HG02973 (cell line): ENCODE results near the gene PCSK5.

ENCODE experiments used
- ATAC-seq: cut with Tn5 transposase; IDR thresholded peaks from one replicate; pipeline ENCODE4 v1.9.1; 2021; ENCODE audit warnings: moderate library complexity; ENCODE audit not compliant: unreplicated experiment

PCSK5 gene

GRCh38 chr9:76115396-76115795 is 224.9 kb downstream of the PCSK5 start:
- no peak for ATAC-seq

- ATAC-seq = no peak
Measured at GRCh38 chr9:76115982-76116646, 225.6 kb downstream of the PCSK5 start.

GRCh38 chr9:76116913-76117312 is 226.4 kb downstream of the PCSK5 start:
- no peak for ATAC-seq

GRCh38 chr9:76127637-76128036 is 237.2 kb downstream of the PCSK5 start:
- ATAC-seq = no peak

GRCh38 chr9:76135902-76136301 is 245.4 kb downstream of the PCSK5 start:
- ATAC-seq = no peak

- no peak for ATAC-seq
Measured at GRCh38 chr9:76136986-76137385, 246.5 kb downstream of the PCSK5 start.

DNA sequence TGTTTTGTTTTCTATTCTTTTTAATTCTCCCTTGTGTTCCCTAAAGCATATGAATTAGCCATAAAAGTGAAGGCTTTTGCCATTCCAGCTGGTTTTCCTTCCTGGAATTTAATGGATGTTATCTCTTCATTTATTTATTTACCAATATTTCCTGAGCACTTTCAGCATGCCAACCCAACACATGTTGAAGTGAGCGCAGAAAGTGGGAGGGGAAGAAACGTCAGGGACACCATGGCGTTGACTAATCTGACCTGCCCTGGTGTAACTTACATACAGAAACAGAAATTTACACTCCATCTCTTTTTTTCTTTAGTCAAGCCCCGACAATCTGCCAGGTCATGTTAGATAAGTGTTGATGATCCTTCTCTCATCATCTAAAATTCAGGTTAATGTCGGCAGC is 247.5 kb downstream of the PCSK5 start:
- no peak for ATAC-seq

GRCh38 chr9:76138360-76138759 is 247.9 kb downstream of the PCSK5 start:
- no peak for ATAC-seq

GRCh38 chr9:76143834-76144233 is 253.4 kb downstream of the PCSK5 start:
- ATAC-seq = no peak

GRCh38 chr9:76150013-76150412 is 259.5 kb downstream of the PCSK5 start:
- ATAC-seq = no peak

DNA sequence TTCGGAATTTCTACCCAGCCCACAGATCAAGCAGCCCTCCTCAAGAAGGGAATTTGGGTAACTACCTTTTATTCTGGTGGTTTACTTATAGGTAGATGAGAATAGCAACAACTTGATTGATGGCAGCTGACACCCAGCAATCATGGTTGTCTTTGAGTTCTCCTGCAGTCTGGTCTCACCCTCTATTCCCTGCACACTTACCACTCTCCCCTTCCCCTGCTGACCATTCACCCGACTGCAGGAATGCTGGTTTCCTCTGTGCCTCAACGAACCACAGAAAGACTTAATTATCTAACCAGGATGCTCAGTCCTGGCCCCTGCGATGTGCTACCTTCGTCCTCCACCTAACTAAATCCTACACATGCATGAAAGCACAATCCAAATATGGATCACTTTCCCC is 260.8 kb downstream of the PCSK5 start:
- ATAC-seq = no peak

DNA sequence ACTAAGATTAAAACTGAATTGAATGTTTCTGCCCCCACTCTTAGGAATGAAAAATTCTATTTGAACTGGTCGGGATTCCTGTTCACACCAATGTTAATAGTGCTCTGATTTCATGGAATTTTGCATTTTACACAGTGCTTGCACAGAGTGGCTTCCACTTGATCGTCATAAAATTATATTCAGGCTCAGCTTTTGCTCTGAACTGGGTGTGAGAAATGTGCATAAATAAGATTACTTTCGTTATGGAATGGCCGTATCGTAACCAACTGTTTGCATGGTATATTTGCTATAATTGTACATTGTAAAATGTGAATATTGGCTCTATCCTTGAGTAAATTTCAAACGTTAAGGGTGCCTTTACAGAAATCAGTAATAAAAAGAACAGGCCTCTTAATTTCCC is 262.9 kb downstream of the PCSK5 start:
- ATAC-seq = no peak

DNA sequence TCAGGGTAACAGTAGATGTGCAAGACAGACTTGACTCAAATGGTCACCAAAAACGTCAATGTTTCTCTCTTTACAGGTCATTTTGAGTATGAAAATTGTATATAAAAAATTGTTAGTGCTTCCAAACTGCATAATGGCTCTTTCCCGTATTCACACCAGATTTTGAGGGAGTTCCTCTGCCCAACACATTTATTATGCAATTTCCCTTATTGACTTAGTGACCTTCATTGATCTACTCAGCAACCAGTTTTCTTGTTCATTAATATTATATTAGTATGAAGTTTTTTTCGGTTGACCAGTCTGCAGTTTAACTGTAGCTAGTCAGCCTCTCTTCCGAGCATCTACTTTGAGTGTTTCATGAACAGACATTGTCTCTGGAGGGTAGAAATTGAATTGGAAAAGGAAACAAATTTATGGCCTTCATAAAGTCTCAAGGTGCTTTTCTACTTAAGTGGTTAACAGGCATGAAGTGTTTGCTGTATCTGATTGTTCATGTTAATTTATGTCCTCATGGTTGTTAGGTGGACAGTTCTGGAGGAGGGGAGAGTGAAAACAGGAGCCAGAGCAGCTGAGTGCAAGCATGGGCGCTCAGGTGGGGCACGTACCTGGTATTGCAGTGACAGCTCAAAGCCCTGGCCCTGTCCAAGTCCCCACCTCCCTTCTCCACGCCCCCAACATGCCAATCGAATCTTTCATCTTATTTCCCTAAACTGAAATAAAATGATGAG is 263.6 kb downstream of the PCSK5 start:
- ATAC-seq = no peak

GRCh38 chr9:76155361-76155760 is 264.9 kb downstream of the PCSK5 start:
- no peak for ATAC-seq

DNA sequence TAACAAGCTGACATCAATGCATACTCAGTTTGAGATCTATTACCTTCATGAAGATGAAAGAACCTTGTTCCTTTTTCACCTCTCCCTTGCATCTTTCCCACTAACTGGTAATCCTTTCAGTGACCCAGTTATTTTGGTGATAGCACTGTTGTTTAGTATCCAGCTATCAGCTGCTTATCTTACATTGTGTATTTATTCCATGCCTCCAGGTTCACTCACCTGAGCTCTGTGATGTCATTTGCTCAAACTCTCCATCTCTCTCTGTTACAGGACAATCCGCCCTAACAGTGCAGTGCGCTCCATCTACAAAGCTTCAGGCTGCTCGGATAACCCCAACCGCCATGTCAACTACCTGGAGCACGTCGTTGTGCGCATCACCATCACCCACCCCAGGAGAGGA is 268.2 kb downstream of the PCSK5 start:
- no peak for ATAC-seq

DNA sequence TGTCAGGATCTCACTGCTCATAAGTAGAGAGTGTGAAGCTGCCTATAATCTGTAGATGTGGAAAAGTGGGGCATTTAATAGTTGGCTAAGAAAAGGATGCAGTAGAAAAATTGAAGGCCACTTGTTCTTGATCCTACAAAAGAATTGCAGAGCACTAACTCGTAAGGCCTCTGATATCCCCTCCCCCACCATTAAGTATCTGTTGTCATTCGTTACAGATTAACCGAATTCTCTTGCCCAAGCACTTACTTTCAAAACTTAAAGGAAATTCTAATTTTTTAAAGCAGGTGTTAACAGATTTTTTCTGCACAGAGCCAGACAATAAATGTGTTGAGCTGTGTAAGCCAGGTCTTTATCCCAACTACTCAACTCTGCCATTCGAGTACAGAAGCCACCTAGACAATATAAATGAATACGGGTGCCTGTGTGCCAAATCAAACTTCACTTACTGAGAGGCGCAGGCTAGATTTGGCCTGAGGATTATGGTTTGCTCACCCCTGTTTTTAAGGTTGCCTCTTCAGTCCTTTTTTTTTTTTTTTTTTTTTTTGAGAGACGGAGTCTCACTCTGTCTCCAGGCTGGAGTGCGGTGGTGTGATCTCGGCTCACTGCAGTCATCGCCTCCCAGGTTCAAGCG is 268.9 kb downstream of the PCSK5 start:
- no peak for ATAC-seq

- no peak for ATAC-seq
Measured at GRCh38 chr9:76161106-76161505, 270.6 kb downstream of the PCSK5 start.

DNA sequence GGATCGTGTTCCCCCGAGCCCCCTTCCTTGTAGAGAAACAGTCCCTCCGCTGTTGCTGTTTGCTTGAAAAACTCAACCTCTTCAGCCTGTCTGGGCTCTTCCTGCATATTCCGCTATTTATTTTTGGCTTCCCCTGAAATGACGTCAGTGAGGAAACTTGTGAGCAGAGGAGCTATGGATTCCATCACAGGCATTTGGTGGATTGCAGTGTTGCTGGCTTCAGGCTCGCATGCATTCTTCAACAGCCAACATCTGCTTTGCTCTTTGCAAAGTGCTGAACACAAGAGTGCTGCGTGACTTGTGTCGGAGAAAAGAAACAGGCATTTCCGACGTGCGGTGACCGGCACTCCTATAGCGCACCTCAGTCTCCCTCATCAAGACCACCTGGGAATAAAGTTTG is 271.1 kb downstream of the PCSK5 start:
- no peak for ATAC-seq

- ATAC-seq = no peak
Measured at GRCh38 chr9:76162086-76162730, 271.7 kb downstream of the PCSK5 start.

GRCh38 chr9:76162751-76163500 is 272.5 kb downstream of the PCSK5 start:
- no peak for ATAC-seq

GRCh38 chr9:76166526-76166925 is 276.1 kb downstream of the PCSK5 start:
- no peak for ATAC-seq
